Fibroblast of lung (primary cell): ENCODE measurements around the gene DENND1A. TPM values are rescaled to one million over a fixed set of nuclear protein-coding genes. Genes with fewer than 3 reads are reported as not detected.

Experiments
- DNase-seq, 2 donors: peaks; one replicate each; pipeline versions ENCODE4 v3.0.0 to v3.0.0-alpha.2; 2010; ENCODE audit warnings: low read depth in 2 of 2
- H2AFZ ChIP-seq: 2 replicates; pipeline ENCODE4 v1.5.1; 2012; ENCODE audit warnings: low read length, control low read depth, inconsistent platforms
- H3K27ac ChIP-seq: 2 replicates; pipeline ENCODE4 v1.5.1; 2011; ENCODE audit warnings: low read length, control low read depth; ENCODE audit not compliant: insufficient read depth
- H3K27me3 ChIP-seq: 2 replicates; pipeline ENCODE4 v1.5.1; 2011; ENCODE audit warnings: mild to moderate bottlenecking, low read length; ENCODE audit not compliant: control insufficient read depth, insufficient read depth
- H3K36me3 ChIP-seq: 2 replicates; pipeline ENCODE4 v1.5.1; 2011; ENCODE audit warnings: low read length; ENCODE audit not compliant: control insufficient read depth, insufficient read depth
- H3K4me1 ChIP-seq: 2 replicates; pipeline ENCODE4 v1.5.1; 2011; ENCODE audit warnings: low read length; ENCODE audit not compliant: control insufficient read depth, insufficient read depth; ENCODE audit errors: extremely low read depth
- H3K4me2 ChIP-seq: 2 replicates; pipeline ENCODE4 v1.5.1; 2011; ENCODE audit warnings: low read length, control low read depth; ENCODE audit not compliant: insufficient read depth; ENCODE audit errors: extremely low read depth
- H3K4me3 ChIP-seq, 4 experiments: fragments of 200-600 bp in 1 of 4; sonication (generic) in 1 of 4; replicated peaks in 1 of 4; 2 replicates each; pipeline ENCODE4 v1.5.1; 2011 to 2016; ENCODE audit warnings: low read length in 4 of 4, low read depth in 3 of 4, mild to moderate bottlenecking in 3 of 4, control low read depth in 2 of 4, inconsistent platforms in 1 of 4, mixed read lengths in 1 of 4; ENCODE audit not compliant: insufficient read depth in 1 of 4; ENCODE audit errors: control extremely low read depth in 1 of 4
- H3K79me2 ChIP-seq: 2 replicates; pipeline ENCODE4 v1.5.1; 2012; ENCODE audit warnings: mild to moderate bottlenecking, low read length, inconsistent platforms; ENCODE audit not compliant: control insufficient read depth, insufficient read depth
- H3K9ac ChIP-seq: 2 replicates; pipeline ENCODE4 v1.5.1; 2011; ENCODE audit warnings: mild to moderate bottlenecking, low read length, control low read depth; ENCODE audit not compliant: insufficient read depth
- H3K9me3 ChIP-seq: 2 replicates; pipeline ENCODE4 v1.5.1; 2012; ENCODE audit warnings: low read depth, low read length; ENCODE audit not compliant: control insufficient read depth, insufficient read depth
- H4K20me1 ChIP-seq: 2 replicates; pipeline ENCODE4 v1.5.1; 2011; ENCODE audit warnings: low read length; ENCODE audit not compliant: control insufficient read depth, insufficient read depth; ENCODE audit errors: extremely low read depth
- CTCF ChIP-seq, 2 donors: IDR thresholded peaks in 1 of 2; conservative IDR thresholded peaks in 1 of 2; 1 replicate in 1 of 2; 2 replicates in 1 of 2; pipeline ENCODE4 v1.5.1; 2011 to 2012; ENCODE audit warnings: low read length in 2 of 2, control low read depth in 1 of 2, inconsistent platforms in 1 of 2, low read depth in 1 of 2, mild to moderate bottlenecking in 1 of 2
- EZH2 ChIP-seq: IDR thresholded peaks from 2 replicates; pipeline ENCODE4 v1.5.1; 2012; ENCODE audit warnings: low read length, control low read depth, mild to moderate bottlenecking; ENCODE audit errors: missing control alignments
- polyA plus RNA-seq, 2 donors: library from polyadenylated mRNA; depleted of rRNA in 1 of 2; stranded (reverse) in 1 of 2; unstranded in 1 of 2; fragments of >200 nt; gene quantifications; 2 replicates each; pipeline ENCODE4 v1.2.1, GENCODE V29; 2011 to 2012; ENCODE audit warnings: missing spikeins in 1 of 2
- total RNA-seq: library from RNA; depleted of rRNA; stranded (reverse); fragments of >200 nt; gene quantifications from 2 replicates; pipeline ENCODE4 v1.2.1, GENCODE V29; 2014

Gene DENND1A
- total and polyA plus RNA-seq, 2 donors (not counting 1 experiment from before 2014, with no cell fraction given), result 13.0 to 18.3 TPM

DNA sequence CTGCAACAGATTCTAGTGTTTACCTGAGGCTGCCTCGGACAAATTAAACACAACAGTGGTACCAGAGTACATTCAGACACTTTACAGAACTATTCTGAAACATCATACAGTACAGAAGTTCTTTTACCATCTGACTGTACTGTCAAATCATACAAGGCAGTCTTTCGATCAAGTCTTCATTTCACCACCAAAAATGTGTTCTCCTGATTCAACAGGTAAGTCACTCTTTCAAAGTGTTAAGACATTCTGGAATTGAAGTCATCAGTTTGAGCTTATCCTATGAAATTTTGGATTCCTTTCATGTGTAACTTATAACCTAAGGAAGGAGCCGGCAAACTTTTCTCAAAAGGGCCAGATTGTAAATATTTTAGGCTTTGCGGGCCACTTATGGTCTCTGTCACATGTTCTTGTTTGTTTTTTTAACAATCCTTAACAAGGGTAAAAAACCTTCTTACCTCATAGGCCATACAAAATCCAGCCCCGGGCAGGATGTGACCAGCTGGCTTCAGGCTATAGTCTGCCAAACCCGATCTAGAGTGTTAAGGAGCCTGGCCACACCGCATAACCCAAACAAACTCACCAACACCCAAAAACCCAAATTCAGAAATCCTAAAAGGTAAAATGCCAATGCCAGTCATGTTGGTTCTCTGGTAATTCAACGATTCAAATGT, 151.6 kb downstream of the DENND1A start:
- H3K79me2 ChIP-seq, result no peaks in the 10 kb centered on the region
- no peak for DNase-seq
- H3K36me3 ChIP-seq, result no peaks in the 10 kb centered on the region
- H4K20me1 ChIP-seq, result no peaks in the 10 kb centered on the region
- H3K9me3 ChIP-seq, result no peaks in the 10 kb centered on the region
- H2AFZ ChIP-seq, result no peak overlapping the region
- TF ChIP-seq EZH2, result no peak
- H3K27me3 ChIP-seq, result no peaks in the 10 kb centered on the region
- H3K4me2 ChIP-seq, result no peak overlapping the region
- no peaks in the 10 kb centered on the region for H3K4me1 ChIP-seq
- no peak overlapping the region for H3K9ac ChIP-seq
- no peak overlapping the region for H3K4me3 ChIP-seq
- H3K27ac ChIP-seq, result no peak overlapping the region

- H3K27me3 ChIP-seq, result no peaks in the 10 kb centered on the region
- H3K36me3 ChIP-seq, result no peaks in the 10 kb centered on the region
- H3K4me2 ChIP-seq, result no peak overlapping the region
- H3K9ac ChIP-seq, result no peak overlapping the region
- no peak for TF ChIP-seq CTCF (conservative IDR thresholded peaks at IDR 0.05 in 1 of 2, IDR thresholded peaks at IDR 0.05 in 1 of 2; ENCODE audit: low read depth in 1 of 2, low read length in 2 of 2)
- no peak for TF ChIP-seq EZH2
- H2AFZ ChIP-seq, result no peak overlapping the region
- H3K9me3 ChIP-seq, result no peaks in the 10 kb centered on the region
- DNase-seq, result no peak
- H3K27ac ChIP-seq, result no peak overlapping the region
- H3K4me1 ChIP-seq, result no peaks in the 10 kb centered on the region
- no peaks in the 10 kb centered on the region for H4K20me1 ChIP-seq
- H3K79me2 ChIP-seq, result no peaks in the 10 kb centered on the region
- H3K4me3 ChIP-seq, result no peak overlapping the region
These were observed 153.0 kb downstream of the DENND1A start for GRCh38 chr9:123776708-123777537.

- H4K20me1 ChIP-seq, result no peaks in the 10 kb centered on the region
- H3K9me3 ChIP-seq, result no peaks in the 10 kb centered on the region
- no peaks in the 10 kb centered on the region for H3K4me1 ChIP-seq
- DNase-seq, result no peak
- H2AFZ ChIP-seq, result no peak overlapping the region
- H3K4me2 ChIP-seq, result no peak overlapping the region
- TF ChIP-seq EZH2 (no peak), CTCF (conservative IDR thresholded peaks at IDR 0.05 in 1 of 2, IDR thresholded peaks at IDR 0.05 in 1 of 2; ENCODE audit: low read depth in 1 of 2, low read length in 2 of 2) (no peak)
- H3K36me3 ChIP-seq, result no peaks in the 10 kb centered on the region
- H3K27me3 ChIP-seq, result no peaks in the 10 kb centered on the region
- H3K9ac ChIP-seq, result no peak overlapping the region
- H3K79me2 ChIP-seq, result no peaks in the 10 kb centered on the region
- no peak overlapping the region for H3K4me3 ChIP-seq
- no peak overlapping the region for H3K27ac ChIP-seq
These were observed 154.3 kb downstream of the DENND1A start for GRCh38 chr9:123775289-123776284.
